HG02571 (cell line): ENCODE measurements around the gene AFTPH.

ENCODE experiments used
- ATAC-seq: cut with Tn5 transposase; IDR thresholded peaks from one replicate; pipeline ENCODE4 v1.9.1; 2021; ENCODE audit warnings: mild to moderate bottlenecking, moderate library complexity; ENCODE audit not compliant: unreplicated experiment

The AFTPH gene

GRCh38 chr2:64586883-64587481 lies 62.9 kb downstream of the AFTPH start:
- ATAC-seq = no peak

- no peak for ATAC-seq
Measured at GRCh38 chr2:64587561-64587960, 63.4 kb downstream of the AFTPH start.

- no peak for ATAC-seq
Measured at GRCh38 chr2:64591188-64591587, 67.1 kb downstream of the AFTPH start.

GRCh38 chr2:64593035-64593655 lies 69.0 kb downstream of the AFTPH start:
- ATAC-seq = no peak

GRCh38 chr2:64594226-64594989 lies 70.3 kb downstream of the AFTPH start:
- ATAC-seq = no peak

- ATAC-seq = no peak
Measured at GRCh38 chr2:64595397-64596176, 71.5 kb downstream of the AFTPH start.

GRCh38 chr2:64598226-64598625 lies 74.1 kb downstream of the AFTPH start:
- no peak for ATAC-seq

GRCh38 chr2:64599469-64599868 lies 75.3 kb downstream of the AFTPH start:
- ATAC-seq = no peak

- ATAC-seq = no peak
Measured at GRCh38 chr2:64601034-64601754, 77.1 kb downstream of the AFTPH start.

GRCh38 chr2:64601785-64602391 lies 77.8 kb downstream of the AFTPH start:
- no peak for ATAC-seq

GRCh38 chr2:64602436-64602835 lies 78.3 kb downstream of the AFTPH start:
- no peak for ATAC-seq

- ATAC-seq = no peak
Measured at GRCh38 chr2:64604155-64604554, 80.0 kb downstream of the AFTPH start.

GRCh38 chr2:64605026-64605471 lies 80.9 kb downstream of the AFTPH start:
- no peak for ATAC-seq

- ATAC-seq = no peak
Measured at GRCh38 chr2:64605991-64606478, 81.9 kb downstream of the AFTPH start.

GRCh38 chr2:64606479-64607363 lies 82.6 kb downstream of the AFTPH start:
- peak; percentile 82 for ATAC-seq

- no peak for ATAC-seq
Measured at GRCh38 chr2:64607381-64608304, 83.5 kb downstream of the AFTPH start.

- peak; percentile 0 for ATAC-seq
Measured at GRCh38 chr2:64608867-64609226, 84.7 kb downstream of the AFTPH start.
